Progenitor cell of endocrine pancreas (in vitro differentiated cells): ENCODE measurements around the gene HDAC1. TPM values are rescaled to one million over a fixed set of nuclear protein-coding genes. Genes with fewer than 3 reads are reported as not detected.

ENCODE experiments used
- DNase-seq: peaks from one replicate; pipeline ENCODE4 v3.0.0; 2021; ENCODE audit warnings: low spot score; ENCODE audit not compliant: unreplicated experiment
- H3K27ac Mint-ChIP-seq: 2 replicates; pipeline ENCODE4 v1.8.0; 2021; ENCODE audit warnings: mild to moderate bottlenecking, moderate library complexity, mixed read lengths
- H3K27me3 Mint-ChIP-seq: 2 replicates; pipeline ENCODE4 v1.8.0; 2021; ENCODE audit warnings: mixed read lengths
- H3K36me3 Mint-ChIP-seq: 2 replicates; pipeline ENCODE4 v1.8.0; 2022; ENCODE audit warnings: mixed read lengths; ENCODE audit not compliant: insufficient read depth
- H3K4me1 Mint-ChIP-seq: 2 replicates; pipeline ENCODE4 v1.8.0; 2021; ENCODE audit warnings: low read depth, mixed read lengths
- H3K4me3 Mint-ChIP-seq: 2 replicates; pipeline ENCODE4 v1.8.0; 2021; ENCODE audit warnings: low read depth, mild to moderate bottlenecking, moderate library complexity, mixed read lengths
- H3K9me3 Mint-ChIP-seq: 2 replicates; pipeline ENCODE4 v1.8.0; 2021; ENCODE audit warnings: low read depth, mixed read lengths
- CTCF ChIP-seq: fragments of 200-600 bp; sonication (generic); IDR thresholded peaks from one replicate; pipeline ENCODE4 v1.5.0; 2021; ENCODE audit warnings: antibody characterized with exemption, mild to moderate bottlenecking; ENCODE audit not compliant: unreplicated experiment
- total RNA-seq: library from RNA; stranded (reverse); gene quantifications from 2 replicates; pipeline ENCODE4 v1.2.1, GENCODE V29; 2021

Gene HDAC1
- total RNA-seq, 1 donor from 2014 or later = 197 TPM

GRCh38 chr1:32349211-32349708 is 57.4 kb downstream of the HDAC1 start:
- no peak for TF ChIP-seq CTCF
- H3K9me3 Mint-ChIP-seq = no peaks in the 10 kb centered on the region
- no peak overlapping the region for H3K27ac Mint-ChIP-seq

GRCh38 chr1:32350785-32351398 is 59.0 kb downstream of the HDAC1 start:
- no peaks in the 10 kb centered on the region for H3K27me3 Mint-ChIP-seq
- H3K4me3 Mint-ChIP-seq = peak overlapping the region; percentile 86
- H3K27ac Mint-ChIP-seq = peak overlapping the region; percentile 93
- TF ChIP-seq CTCF = peak; percentile 59
- H3K36me3 Mint-ChIP-seq = peaks cover 2% of the 10 kb centered on the region
- H3K9me3 Mint-ChIP-seq = no peaks in the 10 kb centered on the region
- DNase-seq = no peak
- H3K4me1 Mint-ChIP-seq = peaks cover 14% of the 10 kb centered on the region

More at GRCh38 chr1:32349211-32349708, 57.4 kb downstream of the HDAC1 start:
- peaks cover 18% of the 10 kb centered on the region for H3K4me1 Mint-ChIP-seq
- no peak for DNase-seq
- H3K36me3 Mint-ChIP-seq = no peaks in the 10 kb centered on the region
- no peak overlapping the region for H3K4me3 Mint-ChIP-seq
- H3K27me3 Mint-ChIP-seq = peaks cover 2% of the 10 kb centered on the region

- Mint-ChIP-seq H3K4me3 (peak overlapping the region; percentile 86), H3K27me3 (no peaks in the 10 kb centered on the region), H3K9me3 (no peaks in the 10 kb centered on the region), H3K27ac (peak overlapping the region; percentile 93), H3K36me3 (peaks cover 2% of the 10 kb centered on the region), H3K4me1 (peaks cover 13% of the 10 kb centered on the region)
- no peak for TF ChIP-seq CTCF
- DNase-seq = peak; percentile 92
Observed at GRCh38 chr1:32351399-32352238, 59.7 kb downstream of the HDAC1 start.

GRCh38 chr1:32352239-32352745 is 60.4 kb downstream of the HDAC1 start:
- peaks cover 13% of the 10 kb centered on the region for H3K4me1 Mint-ChIP-seq
- no peak for DNase-seq
- H3K4me3 Mint-ChIP-seq = peak overlapping the region; percentile 86
- no peaks in the 10 kb centered on the region for H3K9me3 Mint-ChIP-seq
- H3K36me3 Mint-ChIP-seq = peaks cover 2% of the 10 kb centered on the region
- peak overlapping the region; percentile 85 for H3K27ac Mint-ChIP-seq
- no peaks in the 10 kb centered on the region for H3K27me3 Mint-ChIP-seq
- TF ChIP-seq CTCF = no peak

- peak overlapping the region; percentile 86 for H3K4me3 Mint-ChIP-seq
- H3K9me3 Mint-ChIP-seq = no peaks in the 10 kb centered on the region
- no peaks in the 10 kb centered on the region for H3K27me3 Mint-ChIP-seq
- no peak for DNase-seq
- TF ChIP-seq CTCF = no peak
- H3K4me1 Mint-ChIP-seq = peaks cover 13% of the 10 kb centered on the region
- H3K36me3 Mint-ChIP-seq = peaks cover 2% of the 10 kb centered on the region
- H3K27ac Mint-ChIP-seq = peak overlapping the region; percentile 85
Observed at GRCh38 chr1:32352831-32353383, 61.0 kb downstream of the HDAC1 start.
